NCI-H1930 (cell line): ENCODE data around the gene BCR.

Experiments
- DNase-seq, 2 experiments: peaks; one replicate each; lab custom pipeline; 2025; lab: John Stamatoyannopoulos, UW

Gene BCR

DNA sequence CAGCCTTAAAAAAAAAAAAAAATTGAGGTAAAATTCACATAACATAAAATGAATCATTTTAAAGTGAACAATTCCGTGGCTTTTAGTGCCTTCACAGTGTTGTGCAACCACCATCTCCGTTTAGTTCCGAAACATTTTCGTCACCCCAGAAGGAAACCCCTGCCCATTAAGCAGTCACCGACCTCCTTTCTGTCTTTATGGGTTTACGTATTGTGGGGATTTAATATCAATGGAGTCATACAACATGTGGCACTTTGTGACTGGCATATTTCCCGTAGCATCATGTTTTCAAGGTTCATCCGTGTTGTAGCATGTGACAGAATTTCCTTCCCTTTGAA lies 65.5 kb downstream of the BCR start:
- no peak for DNase-seq

DNA sequence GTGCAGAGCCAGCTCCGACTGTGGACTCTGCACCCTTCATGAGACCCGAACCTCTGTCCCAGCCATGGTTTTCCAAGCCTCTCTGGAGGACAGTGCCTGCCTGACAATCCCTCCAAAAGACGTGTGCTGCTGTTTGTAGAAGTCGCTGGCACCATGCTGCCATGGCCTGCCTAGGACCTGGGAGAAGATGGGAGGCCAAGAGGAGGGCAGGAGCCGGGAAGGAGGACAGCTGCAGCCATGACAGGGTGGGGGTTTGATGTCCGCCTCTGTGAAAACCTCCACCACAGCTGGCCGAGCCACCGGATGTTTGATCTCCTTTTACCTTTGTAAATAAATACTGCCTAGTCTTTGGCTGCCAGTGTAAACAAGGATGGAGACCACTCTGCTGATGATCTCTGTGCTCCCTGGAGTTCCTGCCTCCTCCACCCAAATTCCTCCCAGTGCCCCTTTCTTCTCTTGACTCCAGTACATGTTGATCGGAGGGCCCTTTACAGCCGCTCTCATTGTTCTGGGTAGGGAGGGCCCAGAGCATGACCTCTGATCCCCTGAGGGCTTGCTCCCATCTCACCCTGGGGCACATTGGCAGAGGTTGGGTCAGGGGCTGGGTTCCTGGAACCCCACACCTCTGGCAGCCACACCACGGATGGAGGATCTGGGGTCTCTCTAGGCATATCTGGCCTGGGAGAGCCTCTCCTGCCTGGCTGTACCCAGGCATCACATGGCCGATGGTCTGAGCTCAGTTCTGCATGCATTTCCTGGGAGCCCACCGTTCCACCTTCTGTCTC lies 66.9 kb downstream of the BCR start:
- DNase-seq: no peak

DNA sequence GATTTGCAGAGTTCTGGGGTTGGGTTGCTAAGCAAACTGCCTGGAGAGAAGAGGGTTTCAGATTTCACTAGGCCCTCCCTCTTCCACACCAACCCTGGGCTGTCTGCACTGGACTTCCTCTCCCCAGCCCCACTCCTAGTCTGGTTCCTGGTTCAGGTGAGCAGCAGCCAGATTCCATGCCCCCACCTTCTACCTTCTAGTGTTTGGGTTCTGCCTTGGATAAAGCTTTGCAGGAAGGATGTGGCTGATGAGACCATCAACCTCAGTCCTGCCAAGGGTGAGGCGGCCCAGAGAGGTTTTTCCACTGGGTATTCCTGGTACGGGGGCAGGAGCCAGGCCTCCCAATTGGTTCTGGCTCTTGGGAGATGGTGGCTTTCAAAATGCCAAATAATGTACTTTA lies 68.3 kb downstream of the BCR start:
- DNase-seq: no peak

DNA sequence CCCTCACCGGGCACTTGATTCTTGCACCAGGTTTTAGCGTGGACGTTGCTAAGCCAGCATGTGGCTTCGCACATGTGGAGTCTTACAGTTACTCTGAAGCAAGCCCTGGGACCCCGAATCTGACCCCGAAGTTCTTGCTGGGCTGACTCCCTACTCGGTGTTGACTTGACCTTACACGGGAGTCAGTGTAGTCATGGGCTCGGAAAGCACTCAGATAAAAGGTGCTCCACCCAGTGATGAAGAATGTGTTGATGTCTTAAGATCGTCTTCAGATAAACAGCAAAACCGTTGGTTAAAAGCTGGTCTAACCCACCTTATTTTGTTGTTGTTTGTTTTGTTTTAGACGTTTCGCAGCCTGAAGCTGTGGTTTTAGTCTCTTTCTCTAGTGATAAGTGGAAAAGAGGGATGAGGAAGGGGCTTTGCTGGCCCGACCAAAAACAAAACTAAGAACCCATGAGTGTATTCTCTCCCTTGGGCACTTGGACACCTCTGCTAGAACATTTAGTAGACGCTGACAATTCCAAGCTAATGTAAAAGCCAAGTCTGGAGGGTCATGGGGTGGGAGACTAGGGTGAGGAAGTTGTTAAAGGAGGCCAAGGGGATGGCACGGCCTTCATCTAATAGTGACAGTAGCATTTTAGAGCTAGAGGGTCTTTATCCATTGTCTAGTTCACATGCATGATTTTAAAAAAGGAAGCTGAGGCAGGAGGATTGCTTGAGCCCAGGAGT lies 69.9 kb downstream of the BCR start:
- no peak for DNase-seq

DNA sequence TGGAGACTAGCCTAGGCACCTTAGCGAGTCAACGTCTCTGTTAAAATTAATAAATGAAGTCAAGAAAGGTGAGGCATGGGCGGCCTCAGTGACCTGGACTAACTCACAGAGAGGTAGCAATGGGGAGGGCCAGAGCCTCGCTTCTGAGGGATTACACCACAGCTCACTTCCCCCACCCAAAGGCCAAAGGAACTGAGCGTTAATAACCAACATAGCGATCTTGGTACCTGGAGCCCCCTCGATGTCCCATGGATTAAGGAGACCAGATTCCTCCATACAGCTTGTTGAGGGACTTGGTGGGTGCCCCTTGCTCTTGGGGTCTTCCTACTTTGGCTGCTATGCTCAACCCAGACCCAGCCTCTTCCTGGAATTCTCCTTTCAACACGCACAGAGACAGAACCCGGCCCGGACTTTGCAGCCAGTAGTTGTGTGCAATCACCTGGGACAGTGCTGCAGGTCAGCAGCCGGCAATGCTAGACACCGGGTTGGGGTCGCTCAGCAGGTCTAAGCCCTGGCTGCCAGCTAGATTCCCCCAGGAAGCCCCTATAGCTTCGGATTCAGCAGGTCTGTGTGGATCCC lies 70.6 kb downstream of the BCR start:
- DNase-seq: no peak

DNA sequence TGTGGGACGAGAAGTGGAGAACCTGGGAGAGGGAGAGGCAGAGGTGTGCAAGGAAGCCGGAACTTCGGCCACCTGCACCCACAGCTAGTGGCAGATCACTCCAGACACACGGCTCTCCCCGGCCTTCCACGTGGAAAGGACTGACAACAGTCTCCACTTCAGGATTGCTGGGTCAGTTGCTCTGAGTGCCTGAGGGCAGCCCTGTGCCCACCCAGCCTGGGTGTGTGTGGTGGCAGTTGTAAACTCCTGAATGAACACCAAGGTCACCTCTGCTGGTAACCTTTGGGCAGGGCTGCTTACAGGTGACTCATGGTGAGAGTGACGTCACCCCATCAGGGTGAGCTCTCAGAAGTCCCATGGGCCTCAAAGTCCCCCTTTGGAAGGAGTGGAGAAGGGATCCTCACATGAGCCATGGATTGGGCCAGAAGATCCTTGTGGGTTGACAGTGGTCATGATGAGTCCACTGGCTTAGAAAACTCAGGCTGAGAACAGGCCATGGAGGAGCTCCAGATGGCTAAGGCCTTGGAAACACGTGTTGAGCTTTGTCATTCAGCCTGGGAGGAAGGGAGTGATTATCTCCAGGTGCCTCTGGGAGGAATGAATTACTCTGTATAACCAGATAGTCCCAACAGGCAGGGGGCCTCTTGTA lies 71.3 kb downstream of the BCR start:
- no peak for DNase-seq

DNA sequence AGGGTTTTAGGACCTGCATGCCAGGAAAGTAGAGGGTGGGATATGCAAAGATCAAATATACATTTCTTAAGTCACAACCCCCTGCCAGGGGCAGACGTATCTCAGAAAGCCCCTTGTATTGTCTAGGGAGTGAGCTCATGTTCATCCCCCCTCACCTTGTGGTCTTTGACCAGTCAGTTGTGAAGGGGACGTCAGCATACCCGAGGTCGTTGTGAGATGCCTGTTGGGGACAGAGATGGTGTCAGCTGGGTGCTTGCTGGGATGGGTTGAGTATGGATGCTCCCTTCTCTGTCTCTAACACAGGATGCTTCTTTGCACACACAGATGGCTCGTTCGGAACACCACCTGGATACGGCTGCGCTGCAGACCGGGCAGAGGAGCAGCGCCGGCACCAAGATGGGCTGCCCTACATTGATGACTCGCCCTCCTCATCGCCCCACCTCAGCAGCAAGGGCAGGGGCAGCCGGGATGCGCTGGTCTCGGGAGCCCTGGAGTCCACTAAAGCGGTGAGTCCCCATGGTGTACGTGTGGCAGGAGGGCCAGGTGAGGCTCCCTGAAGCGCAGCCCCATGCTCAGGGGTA lies 73.3 kb downstream of the BCR start:
- no peak for DNase-seq

DNA sequence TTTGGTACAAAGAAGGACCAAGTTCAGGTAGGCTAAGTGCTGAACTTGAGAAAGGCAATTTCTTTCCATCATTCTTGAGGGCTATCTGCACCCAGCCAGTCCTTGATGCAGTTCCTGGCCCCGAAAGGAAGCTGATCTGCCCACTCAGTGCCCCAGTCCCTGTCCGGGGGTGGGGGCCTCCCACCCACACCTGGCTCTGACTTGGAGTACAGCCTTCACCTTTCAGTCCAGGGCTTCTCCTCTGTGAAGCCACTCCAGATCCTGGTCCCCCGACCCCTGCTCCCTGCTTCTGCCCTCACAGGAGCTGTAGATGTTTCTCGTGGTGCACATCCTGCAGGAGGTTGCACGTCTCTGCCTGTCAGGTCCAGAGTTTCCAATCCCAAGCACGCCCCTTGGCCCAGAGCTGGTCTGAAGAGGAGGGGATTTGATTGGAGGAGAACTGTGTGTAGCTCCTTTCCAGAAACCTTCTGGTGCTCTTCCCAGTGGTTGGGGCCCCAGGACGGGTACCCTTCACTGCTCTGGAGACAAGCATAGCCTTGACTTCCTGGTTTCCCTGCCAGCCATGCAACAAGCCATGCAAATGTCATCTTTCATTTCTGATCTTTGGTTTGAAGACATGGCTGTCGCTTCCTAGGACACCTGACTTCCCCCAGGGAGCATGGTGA lies 75.3 kb downstream of the BCR start:
- no peak for DNase-seq

DNA sequence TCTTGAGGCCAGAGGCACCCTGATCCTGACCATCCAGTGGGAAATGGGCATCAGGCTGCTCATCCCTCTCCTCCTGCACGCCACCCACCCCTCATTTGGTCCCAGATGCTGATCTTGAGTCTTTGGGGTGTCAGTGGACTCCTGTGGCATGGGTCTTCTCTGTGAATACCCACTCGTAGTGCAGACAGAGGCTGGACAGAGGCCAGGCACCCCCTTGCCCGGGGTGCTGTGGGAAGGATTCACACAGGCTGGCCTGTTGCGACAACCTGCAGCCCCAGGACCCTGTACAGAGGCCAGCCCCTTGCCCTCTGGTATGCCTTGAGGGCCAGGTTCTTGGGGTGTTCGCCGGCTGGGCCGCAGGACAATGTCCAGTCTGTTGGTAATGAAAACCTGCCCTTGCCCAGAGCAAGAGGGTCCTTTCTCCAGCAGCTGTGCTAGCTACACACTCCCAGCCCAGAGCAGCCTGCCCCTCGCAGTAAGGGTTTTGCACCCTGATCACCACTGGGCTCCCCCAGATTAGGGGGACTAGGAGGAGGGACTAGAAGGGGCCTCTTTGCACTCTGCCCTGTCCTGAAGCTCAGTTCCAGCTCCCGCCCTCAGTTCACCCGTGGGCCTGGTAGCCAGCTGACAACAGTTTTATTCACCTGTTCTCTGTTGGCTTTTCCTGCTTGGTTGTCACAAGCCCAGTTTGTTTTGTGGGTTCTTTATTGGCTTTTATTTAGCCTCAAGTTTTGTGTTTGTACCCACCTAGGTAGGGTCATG lies 76.0 kb downstream of the BCR start:
- DNase-seq: no peak

DNA sequence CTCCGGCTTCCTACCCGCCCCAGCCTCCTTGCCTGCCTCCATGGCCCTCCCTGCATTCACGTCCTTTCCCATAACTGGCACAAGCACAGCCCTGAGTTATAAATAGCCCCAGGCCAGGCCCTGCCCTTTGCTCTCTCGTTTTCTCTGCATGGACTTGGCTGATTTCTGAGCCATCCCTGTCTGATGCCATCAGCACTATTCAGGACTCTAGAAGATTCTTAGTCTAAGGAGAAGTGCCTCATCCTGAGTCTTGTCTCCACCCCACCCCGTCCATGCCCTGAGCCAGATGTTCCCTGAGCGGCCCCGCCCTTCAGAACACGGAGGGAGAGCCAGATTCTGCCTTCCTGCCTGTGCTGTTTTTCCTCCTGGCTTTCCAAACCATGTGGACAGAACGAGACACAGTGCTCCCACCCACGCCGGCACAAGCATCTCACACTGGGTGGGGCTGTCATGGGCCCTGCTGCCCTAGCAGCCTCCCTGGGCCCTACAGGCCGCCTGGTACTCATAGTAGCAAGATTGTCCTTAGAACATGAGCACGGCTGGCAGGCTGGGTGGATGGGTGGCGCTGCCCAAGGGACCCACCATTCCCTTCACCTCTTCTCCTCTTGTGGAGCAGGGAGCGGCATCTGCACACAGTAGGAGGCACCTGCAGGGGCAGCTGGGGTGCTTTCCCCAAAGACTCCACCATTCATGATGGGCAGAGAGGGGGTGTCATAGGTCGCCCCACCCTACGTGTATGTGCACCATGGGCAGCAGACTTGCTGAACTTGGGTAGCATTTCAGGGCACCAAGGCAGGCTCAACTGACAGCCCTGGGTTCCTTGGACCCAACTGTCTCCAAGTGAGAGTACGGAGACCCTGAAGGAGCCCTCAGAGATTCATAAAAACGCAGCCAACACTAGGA lies 76.9 kb downstream of the BCR start:
- DNase-seq: no peak

DNA sequence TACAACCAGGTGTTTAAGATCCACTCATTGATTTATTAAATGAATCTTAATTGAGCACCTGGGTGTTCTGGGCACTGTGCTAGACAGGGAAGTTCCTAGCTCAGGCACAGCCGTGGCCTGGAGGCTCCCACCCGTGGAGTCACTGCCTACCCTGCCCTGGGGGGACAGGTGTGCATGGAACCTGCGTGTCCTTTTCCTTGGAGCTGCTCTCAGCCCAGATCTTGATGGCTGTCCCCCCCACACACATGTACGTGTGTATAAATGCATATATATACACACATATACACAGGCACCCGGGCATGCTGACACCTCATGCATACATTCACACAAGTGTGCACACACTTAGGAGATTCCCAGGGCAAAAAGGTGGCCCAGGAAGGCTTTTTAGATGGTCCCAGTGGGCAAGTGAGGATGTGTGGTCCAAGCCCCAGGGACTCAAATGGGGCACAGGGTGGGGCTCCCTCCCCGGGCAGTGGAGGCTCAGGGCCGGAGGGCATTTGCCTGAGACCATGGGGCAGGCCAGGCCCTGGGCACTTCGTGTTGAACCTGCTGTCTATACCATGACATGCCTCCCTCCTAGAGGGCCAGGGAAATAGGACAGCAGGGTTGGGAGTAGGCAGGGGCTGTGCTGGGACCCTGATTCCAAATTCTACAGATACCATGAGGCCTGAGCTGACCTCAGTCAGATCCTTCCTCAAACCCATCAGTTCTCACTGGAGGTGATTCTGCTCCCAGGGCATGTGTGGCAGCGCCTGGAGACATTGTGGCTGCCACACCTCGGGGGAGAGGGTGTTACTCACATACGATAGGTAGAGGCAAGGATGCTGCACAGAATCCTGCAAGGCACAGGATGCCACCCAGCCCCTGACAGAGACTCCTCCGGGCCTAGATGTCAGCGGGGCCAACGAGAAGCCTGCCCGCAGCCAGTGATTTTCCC lies 77.8 kb downstream of the BCR start:
- DNase-seq: no peak

DNA sequence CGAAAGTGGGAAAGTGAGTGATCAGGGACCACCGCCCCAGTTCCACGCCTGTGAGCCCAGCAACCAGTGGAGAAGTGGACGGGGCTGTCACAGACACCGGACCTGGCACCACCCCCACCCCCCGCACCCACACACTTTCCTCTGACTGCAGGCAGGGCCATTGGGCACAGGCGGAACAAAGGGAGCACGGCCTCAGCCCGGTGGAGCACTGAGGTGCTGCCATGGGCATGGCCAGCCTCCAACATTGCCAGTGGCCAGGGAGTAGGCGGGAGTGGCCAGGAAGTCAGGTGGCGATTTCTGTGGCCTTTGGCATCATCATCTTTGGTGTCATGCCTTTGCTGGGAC lies 78.5 kb downstream of the BCR start:
- no peak for DNase-seq

DNA sequence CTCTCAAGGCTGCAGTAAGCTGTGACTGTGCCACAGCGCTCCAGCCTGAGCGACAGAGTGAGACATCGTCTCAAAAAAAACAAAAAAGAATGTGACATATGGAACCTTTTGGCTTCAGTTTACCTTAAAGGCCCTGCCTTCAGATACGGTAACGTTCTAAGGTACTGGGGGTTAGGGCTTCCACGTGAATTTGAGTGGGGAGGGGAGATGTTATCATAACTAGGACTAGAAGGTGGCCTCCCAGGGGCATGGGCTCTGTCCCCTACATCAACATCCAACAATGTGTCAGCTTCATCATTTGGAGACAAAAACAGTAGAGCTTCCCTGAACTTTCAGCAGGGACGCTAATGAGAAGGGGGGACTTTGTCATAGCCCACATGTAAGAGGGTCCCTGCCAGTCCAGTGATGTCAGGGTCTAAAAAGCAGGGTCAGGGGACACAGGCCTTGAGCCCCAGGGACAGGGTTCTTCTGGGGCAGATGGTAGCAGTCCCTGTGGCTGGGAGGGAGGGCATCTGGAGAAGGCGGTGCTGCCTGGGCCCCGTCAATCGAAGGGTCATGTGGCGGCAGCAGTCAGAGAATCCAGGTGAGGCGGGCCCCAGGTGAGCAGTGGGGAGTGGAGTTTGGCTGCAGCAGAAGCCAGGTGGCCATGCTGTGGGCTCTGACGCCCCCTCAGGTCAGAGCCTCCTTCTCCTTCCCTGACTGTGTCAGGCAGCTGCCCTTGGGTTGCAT lies 79.8 kb downstream of the BCR start:
- no peak for DNase-seq

DNA sequence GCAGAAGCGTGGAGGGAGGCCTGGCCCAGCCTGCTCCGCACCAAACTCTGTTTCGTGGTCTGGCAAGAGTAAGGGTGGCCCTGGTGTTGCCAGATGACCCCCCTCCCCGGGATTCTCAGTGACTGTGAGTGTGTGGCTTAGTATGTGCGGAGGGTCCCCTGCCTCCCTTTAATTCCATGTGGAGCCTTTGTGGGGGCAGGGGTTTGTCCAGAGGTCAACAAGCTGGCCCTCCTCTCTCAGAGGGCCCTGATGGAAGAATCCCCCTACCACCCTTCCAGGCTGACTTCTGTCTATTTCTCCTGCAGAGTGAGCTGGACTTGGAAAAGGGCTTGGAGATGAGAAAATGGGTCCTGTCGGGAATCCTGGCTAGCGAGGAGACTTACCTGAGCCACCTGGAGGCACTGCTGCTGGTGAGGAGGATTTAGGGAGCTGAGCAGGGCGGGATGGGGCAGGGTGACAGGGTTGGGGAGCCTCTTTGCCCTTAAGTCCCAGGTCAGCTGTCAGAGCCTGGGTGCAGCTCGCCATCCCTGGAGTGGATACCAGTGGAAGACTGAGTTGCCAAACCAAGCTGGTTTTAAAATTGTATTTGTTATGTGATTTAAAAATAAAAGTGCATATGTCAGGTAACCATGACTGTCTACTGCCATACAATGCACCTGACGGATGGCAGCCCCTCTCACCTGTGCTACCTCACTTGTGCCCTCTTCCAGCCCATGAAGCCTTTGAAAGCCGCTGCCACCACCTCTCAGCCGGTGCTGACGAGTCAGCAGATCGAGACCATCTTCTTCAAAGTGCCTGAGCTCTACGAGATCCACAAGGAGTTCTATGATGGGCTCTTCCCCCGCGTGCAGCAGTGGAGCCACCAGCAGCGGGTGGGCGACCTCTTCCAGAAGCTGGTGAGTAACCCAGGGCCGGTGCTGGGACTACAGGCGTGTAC lies 80.6 kb downstream of the BCR start:
- DNase-seq: no peak

DNA sequence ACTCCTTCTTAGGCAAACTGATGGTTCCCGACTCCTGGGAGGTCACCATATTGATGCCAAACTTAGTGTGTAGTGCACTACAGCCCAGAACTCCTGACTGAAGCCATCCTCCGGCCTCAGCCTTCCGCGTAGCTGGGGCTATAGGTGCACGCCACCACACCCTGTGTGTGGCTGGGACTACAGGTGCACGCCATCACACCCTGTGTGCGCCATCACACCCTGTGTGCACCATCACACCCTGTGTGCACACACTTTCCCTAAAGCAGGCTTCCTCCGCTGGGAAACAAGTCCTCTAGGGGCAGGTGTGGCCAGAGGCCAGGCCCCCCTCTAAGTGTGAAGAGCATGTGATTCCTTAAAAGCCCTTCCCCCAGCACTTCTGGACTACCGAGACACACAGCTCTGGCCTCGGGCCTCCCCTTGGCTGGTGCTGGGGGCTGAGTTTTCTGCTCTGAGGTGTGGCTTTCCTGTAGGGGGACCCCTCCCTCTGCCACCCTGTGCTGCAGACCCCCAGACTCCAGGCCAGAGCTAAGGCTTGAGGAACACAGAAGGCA lies 81.7 kb downstream of the BCR start:
- DNase-seq: no peak

DNA sequence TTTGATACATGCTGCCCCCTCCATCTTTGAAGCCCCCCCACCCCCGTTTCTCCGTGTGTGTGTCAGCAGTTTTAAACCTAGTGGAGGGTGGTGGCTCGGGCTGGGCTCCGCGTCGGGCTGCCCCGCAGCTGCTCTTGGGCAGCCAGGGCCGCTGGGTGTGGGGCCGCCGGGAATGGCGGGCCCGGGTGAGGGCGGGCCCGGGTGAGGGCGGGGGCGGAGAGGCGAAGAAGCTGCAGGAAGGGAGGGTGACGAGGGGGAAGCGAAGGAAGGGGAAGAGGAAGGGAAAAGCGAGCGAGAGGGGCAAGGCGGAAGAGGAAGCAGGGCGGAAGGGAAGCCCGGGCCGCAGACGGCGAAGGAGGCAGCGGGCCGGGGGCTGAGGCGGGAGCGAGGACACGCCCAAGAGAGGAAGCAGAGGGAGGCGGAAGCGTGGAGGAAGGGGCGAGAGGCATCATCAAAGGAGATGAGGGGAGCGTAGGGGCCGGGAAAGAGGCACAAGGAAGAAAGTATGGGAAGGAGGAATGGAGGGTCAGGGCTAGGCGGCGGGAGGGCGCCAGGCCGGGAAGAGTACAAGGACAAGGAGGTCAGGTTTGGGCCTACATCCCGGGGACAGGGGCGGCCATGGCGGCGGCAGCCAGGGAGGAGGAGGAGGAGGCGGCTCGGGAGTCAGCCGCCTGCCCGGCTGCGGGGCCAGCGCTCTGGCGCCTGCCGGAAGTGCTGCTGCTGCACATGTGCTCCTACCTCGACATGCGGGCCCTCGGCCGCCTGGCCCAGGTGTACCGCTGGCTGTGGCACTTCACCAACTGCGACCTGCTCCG lies 82.4 kb downstream of the BCR start:
- no peak for DNase-seq
